GM12891 (cell line): ENCODE measurements around the gene TSC1.

ENCODE experiments used
- POLR2A ChIP-seq: IDR thresholded peaks from 2 replicates; pipeline ENCODE4 v1.6.1; 2011; ENCODE audit warnings: low read depth, low read length, control low read depth
- POLR2AphosphoS5 ChIP-seq: IDR thresholded peaks from 2 replicates; pipeline ENCODE4 v1.6.1; 2011; ENCODE audit warnings: low read depth, low read length, control low read depth

- TF ChIP-seq POLR2AphosphoS5 (no peak), POLR2A (no peak)
Observed at GRCh38 chr9:132909311-132909710, 35.1 kb downstream of the TSC1 start.
